NCI-H345 treated with DMSO at 0.1 percent for 48 hours (cell line): Measurements from ENCODE around the gene DZIP1L.
"Not testable (repeated sequence)": the region's sequence is repeated elsewhere in the genome, so short reads cannot be mapped to it uniquely, and the experiment has no call there.

Experiments used
- DNase-seq: peaks from one replicate; lab custom pipeline; 2025; ENCODE audit not compliant: unreplicated experiment; lab: John Stamatoyannopoulos, UW

Gene DZIP1L

GRCh38 chr3:138114988-138115971 lies at the start of gene DZIP1L:
TSS of gene DZIP1L (minus strand) at chr3:138115608. CDS start at chr3:138103971, 11,637 bp downstream.
- DNase-seq, result peak; percentile 9

- no peak for DNase-seq
These were observed 49.7 kb upstream of the DZIP1L start for GRCh38 chr3:138165061-138165460.

- DNase-seq, result no peak
These were observed 42.3 kb upstream of the DZIP1L start for GRCh38 chr3:138157743-138158142.

- DNase-seq, result no peak
These were observed 39.1 kb upstream of the DZIP1L start for GRCh38 chr3:138154534-138154933.

- no peak for DNase-seq
These were observed 33.1 kb upstream of the DZIP1L start for GRCh38 chr3:138148503-138148902.

- DNase-seq, result not testable (repeated sequence)
These were observed 26.8 kb upstream of the DZIP1L start for GRCh38 chr3:138142181-138142580.

GRCh38 chr3:138140940-138141339 lies 25.5 kb upstream of the DZIP1L start:
- DNase-seq, result no peak

- DNase-seq, result no peak
These were observed 24.3 kb upstream of the DZIP1L start for GRCh38 chr3:138139691-138140090.

GRCh38 chr3:138137861-138138260 lies 22.5 kb upstream of the DZIP1L start:
- DNase-seq, result no peak

GRCh38 chr3:138136201-138136600 lies 20.8 kb upstream of the DZIP1L start:
- DNase-seq, result no peak

- DNase-seq, result no peak
These were observed 20.4 kb upstream of the DZIP1L start for GRCh38 chr3:138135833-138136194.

GRCh38 chr3:138135146-138135832 lies 19.9 kb upstream of the DZIP1L start:
- no peak for DNase-seq

GRCh38 chr3:138132239-138132638 lies 16.8 kb upstream of the DZIP1L start, which contains the start of gene A4GNT:
TSS of gene A4GNT (minus strand) at chr3:138132390. CDS start at chr3:138131256, 1,134 bp downstream.
- DNase-seq, result no peak

- DNase-seq, result no peak
These were observed 12.4 kb upstream of the DZIP1L start for GRCh38 chr3:138127636-138128365.

GRCh38 chr3:138125548-138126221 lies 10.3 kb upstream of the DZIP1L start:
- DNase-seq, result no peak

GRCh38 chr3:138124706-138125355 lies 9.4 kb upstream of the DZIP1L start:
- no peak for DNase-seq

GRCh38 chr3:138124188-138124587 lies 8.8 kb upstream of the DZIP1L start:
- no peak for DNase-seq

GRCh38 chr3:138119423-138119766 lies 4.0 kb upstream of the DZIP1L start:
- no peak for DNase-seq

GRCh38 chr3:138118612-138119422 lies 3.4 kb upstream of the DZIP1L start:
- peak; percentile 22 for DNase-seq
